Endometrial microvascular endothelial cells (primary cell): ENCODE results near the gene MEIOC. TPM values are rescaled to one million over a fixed set of nuclear protein-coding genes. Genes with fewer than 3 reads are reported as not detected.
"Not testable (repeated sequence)": the region's sequence is repeated elsewhere in the genome, so short reads cannot be mapped to it uniquely, and the experiment has no call there.

Experiments used
- in situ Hi-C: cut with HindIII; loops from 2 replicates; pipeline ENCODE4 v1.10.0; 2017; ENCODE audit warnings: low sequenced_read_pairs, low pct_unique_long_range_greater_than_20kb; ENCODE audit errors: inconsistent ontology term
- total RNA-seq: library from RNA; depleted of rRNA; stranded (reverse); fragments of >200 nt; gene quantifications from one replicate; pipeline ENCODE4 v1.2.3, GENCODE V29; 2015; ENCODE audit errors: inconsistent ontology term

Gene MEIOC
- under 0.01 TPM for total RNA-seq

GRCh38 chr17:44655983-44656710 lies at the start of gene MEIOC:
MEIOC (plus strand) TSS chr17:44656468; CDS start chr17:44656614, 146 bp downstream.
- in situ Hi-C loops: no loop called here

- in situ Hi-C loops: no loop called here
Measured at GRCh38 chr17:44606658-44607057, 49.6 kb upstream of the MEIOC start.

- in situ Hi-C loops: no loop called here
Measured at GRCh38 chr17:44607836-44608690, 48.2 kb upstream of the MEIOC start.

GRCh38 chr17:44608727-44609435 lies 47.4 kb upstream of the MEIOC start:
- in situ Hi-C loops: no loop called here

- in situ Hi-C loops: no loop called here
Measured at GRCh38 chr17:44610331-44610730, 45.9 kb upstream of the MEIOC start.

GRCh38 chr17:44610871-44611270 lies 45.4 kb upstream of the MEIOC start:
- in situ Hi-C loops: no loop called here

- in situ Hi-C loops: no loop called here
Measured at GRCh38 chr17:44614862-44615261, 41.4 kb upstream of the MEIOC start.

- in situ Hi-C loops: not testable (repeated sequence)
Measured at GRCh38 chr17:44618652-44619051, 37.6 kb upstream of the MEIOC start.

- in situ Hi-C loops: no loop called here
Measured at GRCh38 chr17:44623070-44623725, 33.1 kb upstream of the MEIOC start.

- in situ Hi-C loops: no loop called here
Measured at GRCh38 chr17:44627513-44628242, 28.6 kb upstream of the MEIOC start.

GRCh38 chr17:44628243-44629188 lies 27.8 kb upstream of the MEIOC start:
- in situ Hi-C loops: no loop called here

GRCh38 chr17:44629314-44629713 lies 27.0 kb upstream of the MEIOC start:
- in situ Hi-C loops: no loop called here

- in situ Hi-C loops: no loop called here
Measured at GRCh38 chr17:44630703-44631102, 25.6 kb upstream of the MEIOC start.

- in situ Hi-C loops: no loop called here
Measured at GRCh38 chr17:44633998-44634397, 22.3 kb upstream of the MEIOC start.

- in situ Hi-C loops: not testable (repeated sequence)
Measured at GRCh38 chr17:44634401-44634800, 21.9 kb upstream of the MEIOC start.

GRCh38 chr17:44636562-44636961 lies 19.7 kb upstream of the MEIOC start:
- in situ Hi-C loops: no loop called here

GRCh38 chr17:44637066-44637465 lies 19.2 kb upstream of the MEIOC start:
- in situ Hi-C loops: no loop called here
